Measurements from ENCODE around the gene CDCP1.

DNA sequence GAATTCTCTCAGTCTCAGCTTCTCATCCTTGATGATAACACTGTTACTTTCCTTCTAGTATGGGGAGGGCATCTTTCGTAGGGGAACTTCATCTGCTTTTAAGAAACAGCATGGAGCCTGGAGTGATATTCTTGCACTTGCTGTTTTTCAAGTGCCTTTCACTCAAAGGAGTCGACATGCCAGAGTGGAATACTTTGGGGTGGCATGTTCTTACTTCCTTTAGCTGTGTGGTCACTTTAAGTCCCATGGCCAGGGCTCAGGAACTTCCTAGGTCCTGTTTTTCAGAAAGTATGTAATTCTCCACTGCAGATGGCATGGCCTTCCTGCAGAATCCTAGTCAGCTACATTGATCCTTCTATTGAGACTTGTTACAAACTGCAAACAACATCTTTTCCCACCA, 28.1 kb upstream of the CDCP1 start:
- TF ChIP-seq TEAD4 (IDR thresholded peaks at IDR 0.05) (no peak), TCF12 (IDR thresholded peaks at IDR 0.05; ENCODE audit: low read depth) (no peak), YY1 (IDR thresholded peaks at IDR 0.05; ENCODE audit: low read depth) (no peak), EGR1 (IDR thresholded peaks at IDR 0.05) (no peak), CEBPB (IDR thresholded peaks at IDR 0.05) (no peak)
